ENCODE measurements around the gene TNNT3. TPM values are rescaled to one million over a fixed set of nuclear protein-coding genes. Genes with fewer than 3 reads are reported as not detected.

Gene TNNT3
- total RNA-seq, 1 experiment from 2014 or later: not detected

- Histone ChIP-seq H3K4me2 (ENCODE audit: insufficient read depth, insufficient read length, low read length) (no peak overlapping the region), H3K27ac (ENCODE audit: insufficient read length, low read depth, low read length) (no peak overlapping the region)
- DNase-seq: no peak
Measured at GRCh38 chr11:1877211-1878136, 42.0 kb upstream of the TNNT3 start.

More at GRCh38 chr11:1877211-1878136, 42.0 kb upstream of the TNNT3 start:
- no peak overlapping the region for H2AFZ ChIP-seq (ENCODE audit: low read length)
- H3K9me3 ChIP-seq (ENCODE audit: control insufficient read depth, low read depth, low read length): no peaks in the 10 kb centered on the region
- no peaks in the 10 kb centered on the region for H3K23me2 ChIP-seq (ENCODE audit: insufficient read length, low read depth, low read length, poor library complexity, severe bottlenecking)
- H2BK5ac ChIP-seq (ENCODE audit: insufficient read length, low read length): no peak overlapping the region
- no peaks in the 10 kb centered on the region for H3K4me1 ChIP-seq (ENCODE audit: insufficient read depth, low read length)
- no peak overlapping the region for H4K91ac ChIP-seq (ENCODE audit: insufficient read length, low read depth, low read length)
- H3K14ac ChIP-seq (ENCODE audit: insufficient read depth, low read length): no peak overlapping the region
- no peaks in the 10 kb centered on the region for H3K36me3 Mint-ChIP-seq (ENCODE audit: insufficient read depth in 1 of 3, low read depth in 3 of 3)
- no peak for TF ChIP-seq CTCF (conservative IDR thresholded peaks at IDR 0.05)
- H3K79me2 ChIP-seq (ENCODE audit: insufficient read depth, low read length): no peaks in the 10 kb centered on the region
- H3K23ac ChIP-seq (ENCODE audit: insufficient read length, low read depth, low read length): no peak overlapping the region
- H3K9ac ChIP-seq (ENCODE audit: extremely low read depth, insufficient read length, low read length): no peak overlapping the region
- H4K8ac ChIP-seq (replicated peaks; ENCODE audit: insufficient read length, low read depth, low read length): no peak overlapping the region
- peaks cover 2 to 7% of the 10 kb centered on the region in 2 experiments; a peak in 1 of 4 replicates for H3K4me1 Mint-ChIP-seq
- no peak overlapping the region for H2BK12ac ChIP-seq (ENCODE audit: insufficient read length, low read depth, low read length)
- H2AK5ac ChIP-seq (ENCODE audit: insufficient read length, low read length): no peak overlapping the region
- no peak overlapping the region for H3K4me3 Mint-ChIP-seq
- H3K4ac ChIP-seq (ENCODE audit: low read depth, low read length): no peak overlapping the region
- H3K27me3 ChIP-seq (ENCODE audit: insufficient read depth, low read length): no peaks in the 10 kb centered on the region
- no peaks in the 10 kb centered on the region; the same call in 1 of the 2 replicates for H3K27me3 Mint-ChIP-seq (ENCODE audit: low read depth)
- H3K18ac ChIP-seq (ENCODE audit: insufficient read length, low read depth, low read length): no peak overlapping the region
- no peaks in the 10 kb centered on the region for H4K20me1 ChIP-seq (ENCODE audit: control insufficient read depth, insufficient read depth, insufficient read length)
- no peak overlapping the region for H3K56ac ChIP-seq (ENCODE audit: insufficient read length, low read depth, low read length)
- no peak overlapping the region for H2BK15ac ChIP-seq (ENCODE audit: low read depth, low read length)
- no peak overlapping the region for H4K5ac ChIP-seq (ENCODE audit: insufficient read length, low read depth, low read length)
- H3K9me3 Mint-ChIP-seq: no peaks in the 10 kb centered on the region
- no peaks in the 10 kb centered on the region for H3K79me1 ChIP-seq (ENCODE audit: insufficient read depth, low read depth, low read length, poor library complexity, severe bottlenecking)
- WGBS (ENCODE audit: extremely low coverage, insufficient read length, low lambda C conversion rate): no CpG with 5 or more reads among the region's 33 CpGs
- no peak overlapping the region for H2BK20ac ChIP-seq (ENCODE audit: low read depth, low read length, poor library complexity, severe bottlenecking)
- H3T11ph ChIP-seq (ENCODE audit: low read length): no peak overlapping the region
- no peak overlapping the region for H2BK120ac ChIP-seq (ENCODE audit: low read depth, low read length, poor library complexity, severe bottlenecking)
- peak overlapping the region in 2 of 3 experiments; percentile 70 to 83; a peak in 2 of 7 replicates for H3K27ac Mint-ChIP-seq
